MV-4-11 (cell line): ENCODE measurements around the gene ABCA8.
"Not testable (repeated sequence)": the region's sequence is repeated elsewhere in the genome, so short reads cannot be mapped to it uniquely, and the experiment has no call there.

Source experiments
- DNase-seq: peaks from one replicate; lab custom pipeline; 2025; lab: John Stamatoyannopoulos, UW

The ABCA8 gene, protein sequence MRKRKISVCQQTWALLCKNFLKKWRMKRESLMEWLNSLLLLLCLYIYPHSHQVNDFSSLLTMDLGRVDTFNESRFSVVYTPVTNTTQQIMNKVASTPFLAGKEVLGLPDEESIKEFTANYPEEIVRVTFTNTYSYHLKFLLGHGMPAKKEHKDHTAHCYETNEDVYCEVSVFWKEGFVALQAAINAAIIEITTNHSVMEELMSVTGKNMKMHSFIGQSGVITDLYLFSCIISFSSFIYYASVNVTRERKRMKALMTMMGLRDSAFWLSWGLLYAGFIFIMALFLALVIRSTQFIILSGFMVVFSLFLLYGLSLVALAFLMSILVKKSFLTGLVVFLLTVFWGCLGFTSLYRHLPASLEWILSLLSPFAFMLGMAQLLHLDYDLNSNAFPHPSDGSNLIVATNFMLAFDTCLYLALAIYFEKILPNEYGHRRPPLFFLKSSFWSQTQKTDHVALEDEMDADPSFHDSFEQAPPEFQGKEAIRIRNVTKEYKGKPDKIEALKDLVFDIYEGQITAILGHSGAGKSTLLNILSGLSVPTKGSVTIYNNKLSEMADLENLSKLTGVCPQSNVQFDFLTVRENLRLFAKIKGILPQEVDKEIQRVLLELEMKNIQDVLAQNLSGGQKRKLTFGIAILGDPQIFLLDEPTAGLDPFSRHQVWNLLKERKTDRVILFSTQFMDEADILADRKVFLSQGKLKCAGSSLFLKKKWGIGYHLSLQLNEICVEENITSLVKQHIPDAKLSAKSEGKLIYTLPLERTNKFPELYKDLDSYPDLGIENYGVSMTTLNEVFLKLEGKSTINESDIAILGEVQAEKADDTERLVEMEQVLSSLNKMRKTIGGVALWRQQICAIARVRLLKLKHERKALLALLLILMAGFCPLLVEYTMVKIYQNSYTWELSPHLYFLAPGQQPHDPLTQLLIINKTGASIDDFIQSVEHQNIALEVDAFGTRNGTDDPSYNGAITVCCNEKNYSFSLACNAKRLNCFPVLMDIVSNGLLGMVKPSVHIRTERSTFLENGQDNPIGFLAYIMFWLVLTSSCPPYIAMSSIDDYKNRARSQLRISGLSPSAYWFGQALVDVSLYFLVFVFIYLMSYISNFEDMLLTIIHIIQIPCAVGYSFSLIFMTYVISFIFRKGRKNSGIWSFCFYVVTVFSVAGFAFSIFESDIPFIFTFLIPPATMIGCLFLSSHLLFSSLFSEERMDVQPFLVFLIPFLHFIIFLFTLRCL (N-terminal part only)

DNA sequence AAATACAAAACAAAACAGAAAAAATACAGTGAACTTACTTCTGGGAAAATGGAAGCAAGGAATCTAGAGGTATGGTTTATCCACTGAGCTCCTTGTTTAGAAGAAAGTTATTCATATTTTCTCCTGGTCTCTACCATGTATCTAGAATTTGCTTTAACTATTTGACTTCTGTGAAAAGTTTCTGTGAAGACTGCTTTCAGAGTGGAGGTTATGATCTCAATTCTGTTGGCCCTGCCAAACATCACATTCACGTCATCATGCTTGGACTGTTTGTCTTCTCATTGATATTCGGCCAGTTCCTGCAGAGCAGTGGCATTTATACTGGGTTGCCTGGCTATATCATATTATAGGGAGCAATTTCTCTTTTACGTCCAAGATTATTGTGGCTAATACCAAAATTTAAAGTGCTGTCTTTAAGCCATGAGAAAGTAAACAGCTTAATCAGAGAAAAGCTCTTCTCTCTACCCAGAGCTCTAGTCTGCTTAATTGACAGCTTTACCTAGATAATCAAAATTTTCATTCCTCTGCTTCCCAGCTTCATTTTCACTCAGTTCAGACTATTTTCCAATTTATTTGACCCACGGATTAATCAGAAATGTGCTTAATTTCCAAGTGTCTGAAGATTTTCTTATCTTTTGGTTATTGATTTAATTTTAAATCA lies at the start of gene ABCA8:
Gene ABCA8 (minus strand): TSS at position 212 of the 661 bp plus-strand sequence. CDS start 13,358 bp downstream, outside the sequence.
- DNase-seq, result no peak

DNA sequence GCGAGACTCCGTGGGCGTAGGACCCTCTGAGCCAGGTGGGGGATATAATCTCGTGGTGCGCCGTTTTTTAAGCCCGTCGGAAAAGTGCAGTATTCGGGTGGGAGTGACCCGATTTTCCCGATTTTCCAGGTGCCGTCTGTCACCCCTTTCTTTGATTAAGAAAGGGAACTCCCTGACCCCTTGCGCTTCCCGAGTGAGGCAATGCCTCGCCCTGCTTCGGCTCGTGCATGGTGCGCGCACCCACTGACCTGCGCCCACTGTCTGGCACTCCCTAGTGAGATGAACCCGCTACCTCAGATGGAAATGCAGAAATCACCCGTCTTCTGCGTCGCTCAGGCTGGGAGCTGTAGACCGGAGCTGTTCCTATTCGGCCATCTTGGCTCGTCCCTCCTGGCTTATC lies 49.6 kb upstream of the ABCA8 start:
- not testable (repeated sequence) for DNase-seq

DNA sequence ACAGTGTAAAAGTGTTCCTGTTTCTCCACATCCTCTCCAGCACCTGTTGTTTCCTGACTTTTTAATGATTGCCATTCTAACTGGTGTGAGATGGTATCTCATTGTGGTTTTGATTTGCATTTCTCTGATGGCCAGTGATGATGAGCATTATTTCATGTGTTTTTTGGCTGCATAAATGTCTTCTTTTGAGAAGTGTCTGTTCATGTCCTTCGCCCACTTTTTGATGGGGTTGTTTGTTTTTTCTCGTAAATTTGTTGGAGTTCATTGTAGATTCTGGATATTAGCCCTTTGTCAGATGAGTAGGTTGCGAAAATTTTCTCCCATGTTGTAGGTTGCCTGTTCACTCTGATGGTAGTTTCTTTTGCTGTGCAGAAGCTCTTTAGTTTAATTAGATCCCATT lies 44.6 kb upstream of the ABCA8 start:
- not testable (repeated sequence) for DNase-seq

DNA sequence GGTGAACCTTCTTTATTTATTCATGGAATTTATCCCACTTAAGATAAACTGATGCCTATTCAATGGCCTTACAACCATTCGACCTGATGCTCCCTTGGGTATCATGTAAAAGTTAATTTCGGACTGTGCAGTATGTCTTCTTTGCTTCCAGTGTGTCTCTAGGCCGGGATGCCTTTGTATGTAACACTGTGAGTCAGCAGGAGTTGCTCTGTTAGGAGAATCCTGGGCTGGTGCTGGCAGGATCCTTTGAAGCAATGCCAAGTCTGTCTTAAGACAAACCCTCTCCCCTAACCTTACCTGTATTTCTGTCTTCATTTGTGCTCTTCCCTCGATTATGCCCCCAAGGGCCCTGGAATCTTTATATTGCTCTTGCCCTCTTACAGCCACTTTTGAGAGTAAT lies 37.9 kb upstream of the ABCA8 start:
- no peak for DNase-seq

- no peak for DNase-seq
Measured at GRCh38 chr17:68987966-68988365, 32.8 kb upstream of the ABCA8 start.

DNA sequence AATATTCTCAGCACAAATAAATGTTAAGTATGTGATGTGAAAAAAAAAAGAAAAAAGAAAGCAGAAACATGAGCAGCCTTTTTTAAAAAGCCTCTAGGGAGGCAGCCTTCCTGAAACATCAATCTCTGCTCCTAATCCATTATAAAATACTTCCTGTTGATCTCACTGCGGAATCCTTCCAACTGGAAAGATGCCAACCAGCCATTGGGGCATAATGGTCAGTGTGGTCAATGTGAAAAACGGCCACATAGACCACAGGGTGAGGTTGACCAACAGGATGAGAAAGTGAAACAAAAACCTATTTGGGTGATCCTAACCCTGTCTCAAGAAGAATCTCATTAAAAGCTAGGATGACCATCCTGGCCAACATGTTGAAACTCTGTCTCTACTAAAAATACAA lies 26.1 kb upstream of the ABCA8 start:
- DNase-seq, result peak; percentile 88

GRCh38 chr17:68973098-68973846 lies 18.1 kb upstream of the ABCA8 start:
- no peak for DNase-seq

- peak; percentile 11 for DNase-seq
Measured at GRCh38 chr17:68972119-68972704, 17.0 kb upstream of the ABCA8 start.

DNA sequence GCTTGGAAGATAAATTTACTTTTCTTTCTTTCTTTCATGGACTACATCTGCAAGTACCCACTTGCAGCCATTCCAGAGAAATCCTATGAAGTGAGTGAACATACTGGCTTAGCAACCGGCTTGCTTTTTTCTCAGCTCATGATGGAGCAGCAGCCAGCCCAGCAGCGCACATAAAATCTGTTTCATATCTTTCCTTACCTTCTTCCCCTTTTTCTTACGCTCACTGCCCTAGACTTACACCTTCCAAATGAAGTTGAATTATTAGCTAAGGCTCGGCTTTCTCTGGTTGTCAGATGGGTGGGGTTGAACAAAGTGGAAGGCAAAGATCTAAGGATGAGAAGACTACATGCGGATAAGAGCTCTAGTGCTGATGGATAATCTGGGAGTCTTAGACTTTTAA lies 13.9 kb upstream of the ABCA8 start:
- DNase-seq, result no peak

DNA sequence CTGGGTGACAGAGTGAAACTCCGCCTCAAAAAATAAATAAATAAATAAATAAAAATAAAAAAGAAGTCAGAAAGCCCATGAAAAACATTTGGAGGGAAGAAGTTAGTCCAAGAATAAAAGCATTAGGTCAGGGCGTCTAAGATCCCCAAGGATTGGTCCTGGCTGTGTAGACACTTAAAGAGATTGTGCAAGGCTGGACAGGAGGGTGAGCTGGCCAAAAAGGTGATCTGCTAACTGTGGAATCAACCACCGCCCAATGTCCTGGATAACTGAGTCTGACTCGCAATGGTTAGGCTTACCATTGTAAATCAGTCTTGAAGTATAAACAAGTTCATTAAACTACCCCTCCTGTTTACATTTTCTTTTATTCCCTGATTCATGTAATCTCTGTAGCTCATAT lies 8.8 kb upstream of the ABCA8 start:
- DNase-seq, result no peak

GRCh38 chr17:68961214-68961882 lies 6.2 kb upstream of the ABCA8 start:
- DNase-seq, result no peak

DNA sequence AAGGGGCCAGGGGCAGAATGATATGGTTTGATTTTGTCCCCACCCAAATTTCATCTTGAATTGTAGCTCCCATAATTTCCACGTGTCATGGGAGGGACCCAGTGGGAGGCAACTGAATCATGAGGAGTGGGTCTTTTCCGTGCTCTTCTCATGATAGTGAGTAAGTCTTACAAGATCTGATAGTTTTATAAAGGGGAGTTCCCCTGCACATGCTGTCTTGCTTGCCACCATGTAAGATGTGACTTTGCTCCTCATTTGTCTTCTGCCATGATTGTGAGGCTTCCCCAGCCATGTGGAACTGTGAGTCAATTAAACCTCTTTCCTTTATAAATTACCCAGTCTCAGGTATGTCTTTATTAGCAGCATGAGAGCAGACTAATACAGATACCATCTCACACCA lies 3.9 kb upstream of the ABCA8 start:
- DNase-seq, result not testable (repeated sequence)

DNA sequence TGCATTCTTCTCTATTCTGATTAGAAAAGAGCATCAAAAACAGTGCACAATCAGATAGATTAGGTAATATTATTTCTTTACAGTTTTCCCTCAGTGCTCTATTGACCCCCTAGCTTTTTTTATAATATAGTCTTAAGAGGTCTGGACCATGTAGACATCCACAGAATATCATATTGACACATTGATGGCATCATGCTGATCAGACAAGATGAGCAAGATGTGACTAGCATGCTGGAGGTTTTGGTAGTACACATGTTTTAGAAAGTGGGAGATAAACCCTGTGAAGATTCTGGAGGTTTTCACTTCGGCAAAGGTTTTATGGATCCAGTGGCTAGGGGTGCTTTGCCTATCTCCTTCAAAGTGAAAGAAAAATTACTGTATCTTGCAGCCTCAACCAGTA lies 2.8 kb upstream of the ABCA8 start:
- DNase-seq, result no peak

DNA sequence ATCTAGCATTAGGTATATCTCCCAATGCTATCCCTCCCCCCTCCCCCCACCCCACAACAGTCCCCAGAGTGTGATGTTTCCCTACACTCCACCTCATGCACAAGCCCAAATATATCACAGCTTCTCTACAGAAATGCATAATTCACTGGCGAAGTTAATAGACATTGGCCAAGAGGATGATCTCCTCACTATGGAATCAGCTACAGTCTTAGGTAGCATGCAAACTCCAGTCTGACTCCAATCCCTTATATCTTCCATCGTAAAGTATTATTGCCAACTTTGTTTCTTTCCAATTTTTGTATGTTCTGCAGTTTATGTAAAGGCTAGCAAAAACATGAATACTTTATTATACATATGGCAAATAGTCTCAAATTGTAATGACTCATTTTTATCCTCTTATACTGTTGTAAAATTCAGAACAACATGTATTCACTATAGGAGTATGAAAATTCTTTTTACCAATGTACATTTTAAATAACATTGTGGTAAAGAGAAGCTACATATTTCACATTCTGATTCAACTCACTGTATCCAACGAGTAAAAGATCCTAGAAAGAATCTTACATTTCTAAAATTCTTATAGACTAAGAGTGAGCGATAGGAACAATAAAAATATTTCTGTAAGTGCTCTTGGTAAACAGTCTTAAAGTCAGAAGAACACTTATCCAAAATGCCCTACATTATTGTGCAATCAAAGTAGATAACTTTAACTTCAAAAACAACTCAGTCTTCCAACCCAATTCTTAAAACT lies 871 bp downstream of the ABCA8 start:
- no peak for DNase-seq

DNA sequence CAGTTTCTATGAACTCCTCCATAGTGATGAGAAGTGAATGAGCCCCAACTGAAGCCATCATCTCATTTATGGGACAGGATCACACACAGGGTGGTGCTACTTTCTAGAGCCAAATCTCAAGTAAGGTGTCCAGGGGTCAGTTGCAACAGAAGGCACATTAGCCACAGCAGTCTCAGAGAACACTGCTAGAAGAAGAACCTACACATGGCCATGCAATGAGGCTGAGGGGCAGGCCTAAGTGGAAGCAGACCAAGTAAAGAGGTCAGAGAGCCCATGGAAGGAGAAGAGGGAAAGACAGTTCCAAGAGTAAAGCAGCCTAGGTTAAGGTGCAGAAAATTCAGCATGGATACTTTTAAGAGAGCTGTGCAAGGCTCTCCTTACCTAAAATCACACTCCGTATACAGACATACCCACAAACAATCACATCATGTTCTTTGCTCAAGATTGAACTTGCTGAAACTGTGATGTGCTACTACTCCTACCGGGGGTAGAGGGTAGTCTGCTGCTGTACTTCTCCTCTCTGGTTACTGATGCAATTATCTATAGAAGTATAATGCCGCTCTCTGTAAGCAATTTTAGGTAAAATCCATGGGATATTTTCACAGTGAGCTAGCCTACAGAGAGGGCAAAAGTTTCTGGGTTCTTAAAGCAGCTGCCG lies 1.7 kb downstream of the ABCA8 start:
- no peak for DNase-seq

DNA sequence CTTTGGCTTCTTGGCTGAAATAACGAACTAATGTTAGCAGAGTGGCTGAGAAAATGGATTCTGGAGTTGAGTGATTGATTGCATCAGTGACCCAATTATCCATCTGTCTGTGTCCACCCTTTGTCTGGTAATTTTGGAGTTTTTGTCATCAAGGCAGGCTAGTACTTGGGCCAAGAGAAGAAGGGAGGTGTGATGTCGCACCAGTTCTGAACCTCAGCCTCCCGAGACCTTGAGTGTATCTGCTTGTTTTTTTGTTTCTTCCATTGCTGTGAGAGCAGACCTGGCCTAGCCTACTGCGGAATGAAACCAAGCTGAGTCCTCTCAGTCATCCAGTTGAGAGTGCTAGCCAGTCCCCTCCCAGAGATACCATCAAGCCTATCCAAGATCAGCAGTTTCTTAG lies 4.5 kb downstream of the ABCA8 start:
- no peak for DNase-seq

- DNase-seq, result not testable (repeated sequence)
Measured at GRCh38 chr17:68947868-68948267, 7.3 kb downstream of the ABCA8 start.

DNA sequence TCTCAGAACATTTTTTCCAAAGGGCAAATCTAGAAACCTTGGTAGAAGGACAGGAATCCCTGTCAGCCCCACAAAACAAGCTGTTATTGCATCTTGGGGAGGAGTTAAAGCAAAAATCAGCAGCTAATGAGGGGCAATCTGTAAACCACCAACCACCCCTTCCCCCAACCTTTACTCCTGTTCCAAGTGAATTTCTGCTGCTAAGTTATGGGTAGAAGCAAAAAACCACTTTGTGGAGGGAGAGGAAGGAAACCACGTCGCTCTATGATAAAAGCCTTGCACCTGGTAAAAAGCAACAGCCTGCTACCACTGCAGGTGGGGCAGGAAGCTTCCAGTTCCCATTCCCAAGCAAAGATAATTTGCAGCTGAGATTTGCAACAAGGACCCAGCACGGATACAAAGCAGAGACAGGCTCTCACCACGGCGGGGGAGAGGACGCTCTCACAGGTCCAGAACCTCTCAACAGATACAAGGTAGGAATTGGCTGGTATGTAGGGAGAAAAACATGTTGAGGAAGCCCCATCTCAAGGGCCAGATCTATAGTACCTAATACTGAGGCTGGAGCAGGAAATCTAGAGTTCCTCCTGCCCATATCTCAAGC lies 10.7 kb downstream of the ABCA8 start:
- no peak for DNase-seq
